Ishikawa (cell line): Measurements from ENCODE around the gene SERPINA6.

ENCODE experiments used
- CEBPB ChIP-seq: IDR thresholded peaks from 2 replicates; pipeline ENCODE4 v1.6.1; 2012
- CREB1 ChIP-seq: IDR thresholded peaks from 2 replicates; pipeline ENCODE4 v1.6.1; 2012; ENCODE audit warnings: low read depth
- EGR1 ChIP-seq: IDR thresholded peaks from 2 replicates; pipeline ENCODE4 v1.6.1; 2012
- EP300 ChIP-seq: IDR thresholded peaks from 2 replicates; pipeline ENCODE4 v1.6.1; 2012; ENCODE audit warnings: borderline replicate concordance
- FOXM1 ChIP-seq: IDR thresholded peaks from 2 replicates; pipeline ENCODE4 v1.6.1; 2012; ENCODE audit warnings: low read depth, borderline replicate concordance
- MAX ChIP-seq: IDR thresholded peaks from 2 replicates; pipeline ENCODE4 v1.6.1; 2012
- NFIC ChIP-seq: IDR thresholded peaks from 2 replicates; pipeline ENCODE4 v1.6.1; 2012
- RAD21 ChIP-seq: IDR thresholded peaks from 2 replicates; pipeline ENCODE4 v1.6.1; 2012; ENCODE audit warnings: low read depth
- REST ChIP-seq: IDR thresholded peaks from 2 replicates; pipeline ENCODE4 v1.6.1; 2012; ENCODE audit warnings: low read depth, mild to moderate bottlenecking
- TAF1 ChIP-seq: IDR thresholded peaks from 2 replicates; pipeline ENCODE4 v1.6.1; 2012; ENCODE audit warnings: low read depth, mild to moderate bottlenecking
- TCF12 ChIP-seq: IDR thresholded peaks from 2 replicates; pipeline ENCODE4 v1.6.1; 2012; ENCODE audit warnings: low read depth
- TEAD4 ChIP-seq: IDR thresholded peaks from 2 replicates; pipeline ENCODE4 v1.6.1; 2012
- USF1 ChIP-seq: IDR thresholded peaks from 2 replicates; pipeline ENCODE4 v1.6.1; 2012
- YY1 ChIP-seq: IDR thresholded peaks from 2 replicates; pipeline ENCODE4 v1.6.1; 2012; ENCODE audit warnings: low read depth
- ZBTB7A ChIP-seq: IDR thresholded peaks from 2 replicates; pipeline ENCODE4 v1.6.1; 2012; ENCODE audit warnings: low read depth

The SERPINA6 gene

GRCh38 chr14:94321421-94322271, 1.5 kb downstream of the SERPINA6 start:
- TF ChIP-seq EP300 (no peak), REST (no peak), RAD21 (no peak), CREB1 (no peak), TEAD4 (no peak), CEBPB (no peak), NFIC (no peak), YY1 (no peak), FOXM1 (no peak), ZBTB7A (no peak), USF1 (no peak), EGR1 (no peak), MAX (no peak), TCF12 (no peak), TAF1 (no peak)

- no peak for TF ChIP-seq YY1
- no peak for TF ChIP-seq TAF1
- no peak for TF ChIP-seq FOXM1
- no peak for TF ChIP-seq USF1
- TF ChIP-seq NFIC = no peak
- TF ChIP-seq MAX = no peak
- TF ChIP-seq CEBPB = no peak
- no peak for TF ChIP-seq ZBTB7A
- TF ChIP-seq REST = no peak
- TF ChIP-seq TCF12 = no peak
- no peak for TF ChIP-seq TEAD4
- no peak for TF ChIP-seq CREB1
- no peak for TF ChIP-seq RAD21
- no peak for TF ChIP-seq EGR1
Observed at GRCh38 chr14:94320243-94320642, 2.9 kb downstream of the SERPINA6 start.

GRCh38 chr14:94317259-94317658, 5.9 kb downstream of the SERPINA6 start:
- TF ChIP-seq CREB1 (no peak), FOXM1 (no peak), ZBTB7A (no peak), RAD21 (no peak), NFIC (no peak), REST (no peak), CEBPB (no peak), TAF1 (no peak), MAX (no peak), EGR1 (no peak), YY1 (no peak), EP300 (no peak), TEAD4 (no peak), TCF12 (no peak), USF1 (no peak)
